Stomach smooth muscle (tissue), 2 donors: ENCODE data around the gene OR5K3.

Source experiments
- H3K27ac ChIP-seq: one replicate; pipeline ENCODE4 v1.7.0; 2013; ENCODE audit warnings: mild to moderate bottlenecking, low read length, inconsistent platforms
- H3K27me3 ChIP-seq, 2 donors: one replicate each; pipeline ENCODE4 v1.7.0; 2013; ENCODE audit warnings: low read length in 2 of 2; ENCODE audit not compliant: insufficient read depth in 2 of 2, control insufficient read depth in 1 of 2
- H3K36me3 ChIP-seq, 2 donors: one replicate each; pipeline ENCODE4 v1.7.0; 2013; ENCODE audit warnings: low read length in 2 of 2; ENCODE audit not compliant: control insufficient read depth in 2 of 2, insufficient read depth in 2 of 2
- H3K4me1 ChIP-seq: one replicate; pipeline ENCODE4 v1.7.0; 2013; ENCODE audit warnings: low read length; ENCODE audit not compliant: control insufficient read depth, insufficient read depth
- H3K4me3 ChIP-seq, 2 donors: one replicate each; pipeline ENCODE4 v1.7.0; 2013; ENCODE audit warnings: low read length in 2 of 2
- H3K9ac ChIP-seq, 2 donors: one replicate each; pipeline ENCODE4 v1.7.0; 2013; ENCODE audit warnings: low read length in 2 of 2, mild to moderate bottlenecking in 1 of 2
- H3K9me3 ChIP-seq, 2 donors: one replicate each; pipeline ENCODE4 v1.7.0; 2013; ENCODE audit warnings: low read length in 2 of 2; ENCODE audit not compliant: control insufficient read depth in 2 of 2
- donor health status: healthy.
- donor health status: Pancreatic carcinoma.

Gene OR5K3

GRCh38 chr3:98432575-98432974 is 42.1 kb downstream of the OR5K3 start:
- no peak overlapping the region for H3K27ac ChIP-seq
- no peak overlapping the region for H3K9ac ChIP-seq
- H3K27me3 ChIP-seq = no peaks in the 10 kb centered on the region
- H3K4me1 ChIP-seq = no peaks in the 10 kb centered on the region
- no peaks in the 10 kb centered on the region for H3K36me3 ChIP-seq
- H3K4me3 ChIP-seq = no peak overlapping the region
- H3K9me3 ChIP-seq = peaks cover 8 to 14% of the 10 kb centered on the region in 2 donors

GRCh38 chr3:98433764-98434163 is 43.3 kb downstream of the OR5K3 start:
- no peaks in the 10 kb centered on the region for H3K4me1 ChIP-seq
- no peaks in the 10 kb centered on the region for H3K27me3 ChIP-seq
- H3K4me3 ChIP-seq = no peak overlapping the region
- peaks cover 4 to 14% of the 10 kb centered on the region in 2 donors for H3K9me3 ChIP-seq
- H3K27ac ChIP-seq = no peak overlapping the region
- no peaks in the 10 kb centered on the region for H3K36me3 ChIP-seq
- no peak overlapping the region for H3K9ac ChIP-seq

GRCh38 chr3:98434412-98434811 is 43.9 kb downstream of the OR5K3 start:
- no peaks in the 10 kb centered on the region for H3K36me3 ChIP-seq
- no peaks in the 10 kb centered on the region for H3K4me1 ChIP-seq
- no peak overlapping the region for H3K27ac ChIP-seq
- peaks cover 0 to 12% of the 10 kb centered on the region in 2 donors for H3K9me3 ChIP-seq
- no peaks in the 10 kb centered on the region for H3K27me3 ChIP-seq
- H3K4me3 ChIP-seq = no peak overlapping the region
- H3K9ac ChIP-seq = no peak overlapping the region

- Histone ChIP-seq H3K9ac (no peak overlapping the region), H3K9me3 (no peaks in the 10 kb centered on the region), H3K4me1 (no peaks in the 10 kb centered on the region), H3K36me3 (no peaks in the 10 kb centered on the region), H3K4me3 (no peak overlapping the region), H3K27me3 (no peaks in the 10 kb centered on the region), H3K27ac (no peak overlapping the region)
Measured at GRCh38 chr3:98440283-98440682, 49.8 kb downstream of the OR5K3 start.
